Fibroblast of pulmonary artery (primary cell): ENCODE data around the gene APP.

Experiments
- DNase-seq: peaks from one replicate; pipeline ENCODE4 v3.0.0-alpha.2; 2010; ENCODE audit warnings: low read depth
- H3K4me3 ChIP-seq: replicated peaks from 2 replicates; pipeline ENCODE4 v1.5.1; 2011; ENCODE audit warnings: low read depth, mild to moderate bottlenecking, control low read depth, low read length, moderate library complexity
- CTCF ChIP-seq: IDR thresholded peaks from 2 replicates; pipeline ENCODE4 v1.5.1; 2011; ENCODE audit warnings: mild to moderate bottlenecking, control low read depth, low read length, inconsistent platforms; ENCODE audit errors: missing control alignments

APP gene

GRCh38 chr21:25872271-25872670 lies 298.3 kb downstream of the APP start:
- no peak overlapping the region for H3K4me3 ChIP-seq
- DNase-seq = no peak
- TF ChIP-seq CTCF = no peak

DNA sequence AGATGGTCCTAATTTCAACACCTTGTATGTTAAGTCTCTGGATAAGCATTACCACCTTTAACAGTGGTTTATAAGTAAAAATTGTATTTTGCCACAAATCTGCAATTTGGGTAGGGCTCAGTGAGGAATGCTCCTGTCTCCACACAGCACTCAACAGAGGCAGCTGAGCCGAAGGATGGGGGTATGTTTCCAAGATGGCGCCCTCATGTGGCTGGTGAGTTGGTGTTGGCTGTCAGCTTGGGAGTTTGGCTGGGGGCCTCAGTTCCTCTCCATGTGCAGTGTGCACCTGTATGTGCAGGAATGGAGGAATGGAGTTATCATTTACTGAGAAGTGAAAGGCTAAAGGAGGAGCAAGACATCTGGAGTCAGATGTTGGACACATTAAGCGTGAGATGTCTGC lies 299.0 kb downstream of the APP start:
- H3K4me3 ChIP-seq = no peak overlapping the region
- DNase-seq = no peak
- peak; percentile 5 for TF ChIP-seq CTCF

GRCh38 chr21:25870084-25870483 lies 300.5 kb downstream of the APP start:
- TF ChIP-seq CTCF = no peak
- no peak overlapping the region for H3K4me3 ChIP-seq
- DNase-seq = no peak

DNA sequence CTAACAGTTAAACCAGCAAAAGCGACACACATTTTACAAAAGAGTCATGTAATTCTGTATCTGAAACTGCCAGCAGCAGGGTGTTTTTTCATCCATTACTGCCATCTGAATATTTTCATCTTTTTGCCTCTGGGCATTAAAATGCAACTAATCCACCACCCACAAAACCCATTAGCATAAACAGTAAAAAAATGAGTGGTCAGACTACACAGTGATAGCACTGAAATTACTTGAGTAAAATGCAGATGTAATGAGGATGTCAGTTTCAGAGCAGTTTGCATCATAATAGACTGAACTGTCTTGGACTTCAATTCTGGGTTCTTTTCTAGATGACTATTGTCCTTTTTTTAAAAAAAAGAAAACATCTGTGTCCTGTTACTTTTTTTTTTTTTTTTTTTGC lies 303.5 kb downstream of the APP start:
- no peak for DNase-seq
- H3K4me3 ChIP-seq = no peak overlapping the region

GRCh38 chr21:25863747-25864146 lies 306.8 kb downstream of the APP start:
- DNase-seq = no peak
- H3K4me3 ChIP-seq = no peak overlapping the region
- TF ChIP-seq CTCF = no peak

More for the DNA sequence above, 303.5 kb downstream of the APP start:
- TF ChIP-seq CTCF = no peak

DNA sequence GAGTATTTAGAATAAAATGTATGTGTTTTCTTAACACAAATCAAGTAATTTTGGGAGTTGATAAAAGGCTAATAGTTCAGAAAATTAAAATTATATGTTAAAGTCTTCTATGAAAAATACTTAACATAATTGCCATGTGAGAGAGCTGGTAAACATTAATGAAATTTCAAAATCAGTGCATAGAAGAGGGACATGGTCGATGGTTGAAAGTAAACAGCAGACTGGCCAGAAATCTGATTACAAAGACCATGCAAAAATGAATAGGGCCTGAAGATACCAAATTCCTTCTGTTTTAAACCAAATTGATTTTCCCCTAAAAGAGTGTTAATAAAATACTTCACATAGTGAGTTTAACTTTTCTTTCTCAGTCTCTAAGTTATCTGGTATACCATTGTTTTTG lies 307.5 kb downstream of the APP start:
- H3K4me3 ChIP-seq = no peak overlapping the region
- no peak for DNase-seq
- no peak for TF ChIP-seq CTCF

DNA sequence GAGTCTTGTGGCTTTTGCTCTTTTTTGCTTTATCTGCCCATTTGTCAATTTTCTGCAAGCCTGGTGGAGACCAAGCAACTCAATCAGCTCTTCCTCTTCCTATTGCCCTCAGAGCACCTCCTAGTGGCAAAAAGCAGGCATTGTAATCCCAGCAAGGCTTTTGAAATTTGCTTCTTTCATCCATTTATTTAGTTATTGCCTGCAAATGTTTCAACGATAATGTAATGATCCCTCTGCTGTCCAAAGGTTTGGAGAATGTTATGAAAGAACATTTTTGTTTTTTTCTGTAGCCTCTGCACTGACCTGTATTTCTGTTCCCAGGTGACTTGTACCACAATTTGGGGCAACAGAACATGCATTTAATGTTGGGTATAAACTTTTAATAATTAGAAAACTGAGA lies 308.0 kb downstream of the APP start:
- no peak overlapping the region for H3K4me3 ChIP-seq
- peak; percentile 87 for TF ChIP-seq CTCF
- peak; percentile 59 for DNase-seq
